HL-60 (cell line): ENCODE results near the gene DOCK1.

Experiments used
- DNase-seq, 2 experiments: peaks; one replicate each; pipeline ENCODE4 v3.0.0-alpha.2; 2010 to 2020; ENCODE audit warnings: low read depth in 1 of 2, low spot score in 1 of 2
- H3K27ac ChIP-seq: fragments of 250-450 bp; sonication (Bioruptor Pico); replicated peaks from 2 replicates; pipeline ENCODE4 v1.5.1; 2020; ENCODE audit warnings: mild to moderate bottlenecking, moderate library complexity
- H3K27me3 ChIP-seq: fragments of 250-450 bp; sonication (Bioruptor Pico); 2 replicates; pipeline ENCODE4 v1.5.1; 2021; ENCODE audit warnings: mild to moderate bottlenecking, moderate library complexity; ENCODE audit not compliant: insufficient read depth, poor library complexity, severe bottlenecking
- H3K4me3 ChIP-seq: replicated peaks from 2 replicates; pipeline ENCODE4 v1.5.1; 2011; ENCODE audit warnings: mild to moderate bottlenecking, control low read depth, low read length; ENCODE audit not compliant: insufficient read depth
- CTCF ChIP-seq: IDR thresholded peaks from one replicate; pipeline ENCODE4 v1.5.1; 2011; ENCODE audit warnings: low read length, control low read depth, inconsistent platforms; ENCODE audit not compliant: insufficient read depth
- GABPA ChIP-seq: IDR thresholded peaks from 2 replicates; pipeline ENCODE4 v1.6.1; 2012; ENCODE audit warnings: low read depth
- POLR2AphosphoS5 ChIP-seq: IDR thresholded peaks from 2 replicates; pipeline ENCODE4 v1.6.1; 2012; ENCODE audit warnings: low read depth
- REST ChIP-seq: IDR thresholded peaks from 2 replicates; pipeline ENCODE4 v1.6.1; 2012; ENCODE audit warnings: low read depth; ENCODE audit not compliant: insufficient replicate concordance
- SPI1 ChIP-seq: IDR thresholded peaks from 2 replicates; pipeline ENCODE4 v1.6.1; 2012; ENCODE audit warnings: low read depth, mild to moderate bottlenecking, borderline replicate concordance

Gene DOCK1

GRCh38 chr10:127123626-127124025 is 218.4 kb downstream of the DOCK1 start:
- DNase-seq: no peak
- no peaks in the 10 kb centered on the region for H3K27me3 ChIP-seq
- H3K4me3 ChIP-seq: no peak overlapping the region
- TF ChIP-seq REST (no peak), SPI1 (no peak), CTCF (no peak), POLR2AphosphoS5 (no peak), GABPA (no peak)
- H3K27ac ChIP-seq: no peak overlapping the region

- no peak overlapping the region for H3K27ac ChIP-seq
- no peak for TF ChIP-seq SPI1
- no peak for TF ChIP-seq GABPA
- TF ChIP-seq REST: no peak
- TF ChIP-seq CTCF: no peak
- no peak for TF ChIP-seq POLR2AphosphoS5
Observed at GRCh38 chr10:127125331-127125730, 220.1 kb downstream of the DOCK1 start.

GRCh38 chr10:127127822-127128221 is 222.6 kb downstream of the DOCK1 start:
- TF ChIP-seq SPI1 (no peak), POLR2AphosphoS5 (no peak), REST (no peak), GABPA (no peak), CTCF (no peak)
- Histone ChIP-seq H3K4me3 (no peak overlapping the region), H3K27me3 (no peaks in the 10 kb centered on the region), H3K27ac (no peak overlapping the region)
- DNase-seq: no peak

More at GRCh38 chr10:127125331-127125730, 220.1 kb downstream of the DOCK1 start:
- Histone ChIP-seq H3K27me3 (no peaks in the 10 kb centered on the region), H3K4me3 (no peak overlapping the region)
- no peak for DNase-seq
